HFFc6 (cell line): Measurements from ENCODE around the gene TACC2. TPM values are rescaled to one million over a fixed set of nuclear protein-coding genes. Genes with fewer than 3 reads are reported as not detected.

ENCODE experiments used
- DNase-seq: peaks from one replicate; pipeline ENCODE4 v3.0.0-alpha.2; 2018
- H3K27ac Mint-ChIP-seq: 2 replicates; pipeline ENCODE4 v1.8.0; 2020; ENCODE audit warnings: mild to moderate bottlenecking, mixed read lengths
- H3K27me3 Mint-ChIP-seq: 2 replicates; pipeline ENCODE4 v1.8.0; 2021; ENCODE audit warnings: mild to moderate bottlenecking, moderate library complexity, mixed read lengths; ENCODE audit not compliant: insufficient read depth
- H3K36me3 Mint-ChIP-seq: 2 replicates; pipeline ENCODE4 v1.8.0; 2021; ENCODE audit warnings: low read depth, mixed read lengths
- H3K4me1 Mint-ChIP-seq: 2 replicates; pipeline ENCODE4 v1.8.0; 2020; ENCODE audit warnings: low read depth, mixed read lengths
- H3K4me3 Mint-ChIP-seq: 2 replicates; pipeline ENCODE4 v1.8.0; 2020; ENCODE audit warnings: mild to moderate bottlenecking, moderate library complexity, mixed read lengths
- H3K9me3 Mint-ChIP-seq: 2 replicates; pipeline ENCODE4 v1.8.0; 2020; ENCODE audit warnings: mild to moderate bottlenecking, mixed read lengths
- CTCF ChIP-seq: fragments of 200-600 bp; sonication (generic); IDR thresholded peaks from 2 replicates; pipeline ENCODE4 v1.5.0; 2021; ENCODE audit warnings: antibody characterized with exemption, mild to moderate bottlenecking
- total RNA-seq, 6 experiments: library from RNA; stranded (reverse); fragmentation: NEBNext Ultra II Directional; extraction: Animal tissue kit (Norgen Biotek cat#: 25700); gene quantifications; 2 replicates in 1 of 6; 3 replicates in 5 of 6; pipeline ENCODE4 v1.2.3, GENCODE V29; 2021

Gene TACC2
- total RNA-seq, 6 experiments from 2014 or later: 15.9 to 19.5 (median 17.5) TPM

- Mint-ChIP-seq H3K4me3 (no peak overlapping the region), H3K4me1 (peaks cover 7% of the 10 kb centered on the region), H3K27ac (no peak overlapping the region), H3K9me3 (no peaks in the 10 kb centered on the region), H3K27me3 (peaks cover 15% of the 10 kb centered on the region), H3K36me3 (no peaks in the 10 kb centered on the region; the same call in 1 of the 2 replicates)
- TF ChIP-seq CTCF: no peak
- DNase-seq: no peak
These were observed 44.4 kb downstream of the TACC2 start for GRCh38 chr10:122033224-122033926.

GRCh38 chr10:122034149-122034756, 45.3 kb downstream of the TACC2 start:
- Mint-ChIP-seq H3K4me3 (no peak overlapping the region), H3K4me1 (peaks cover 7% of the 10 kb centered on the region), H3K27me3 (peaks cover 18% of the 10 kb centered on the region), H3K27ac (no peak overlapping the region), H3K36me3 (no peaks in the 10 kb centered on the region; the same call in 1 of the 2 replicates), H3K9me3 (no peaks in the 10 kb centered on the region)
- TF ChIP-seq CTCF: no peak
- peak; percentile 57 for DNase-seq

GRCh38 chr10:122040786-122041185, 51.8 kb downstream of the TACC2 start:
- Mint-ChIP-seq H3K27ac (no peak overlapping the region), H3K27me3 (peaks cover 47% of the 10 kb centered on the region), H3K4me3 (no peak overlapping the region), H3K9me3 (no peaks in the 10 kb centered on the region), H3K36me3 (no peaks in the 10 kb centered on the region), H3K4me1 (peaks cover 13% of the 10 kb centered on the region)
- no peak for TF ChIP-seq CTCF
- DNase-seq: no peak

- Mint-ChIP-seq H3K9me3 (no peaks in the 10 kb centered on the region), H3K4me1 (peaks cover 13% of the 10 kb centered on the region), H3K27ac (no peak overlapping the region), H3K4me3 (no peak overlapping the region), H3K36me3 (no peaks in the 10 kb centered on the region), H3K27me3 (peaks cover 49% of the 10 kb centered on the region)
- no peak for TF ChIP-seq CTCF
- no peak for DNase-seq
These were observed 53.9 kb downstream of the TACC2 start for GRCh38 chr10:122042836-122043235.

GRCh38 chr10:122044045-122044661, 55.2 kb downstream of the TACC2 start:
- Mint-ChIP-seq H3K27me3 (peaks cover 48% of the 10 kb centered on the region), H3K4me1 (peaks cover 13% of the 10 kb centered on the region), H3K4me3 (peak overlapping the region; percentile 55), H3K9me3 (no peaks in the 10 kb centered on the region), H3K36me3 (no peaks in the 10 kb centered on the region), H3K27ac (0 out of 2 replicates have a peak overlapping the region, but pooled peaks have one; percentile 9)
- DNase-seq: no peak
- TF ChIP-seq CTCF: no peak
